Measurements from ENCODE around the gene TMEM179. TPM values are rescaled to one million over a fixed set of nuclear protein-coding genes. Genes with fewer than 3 reads are reported as not detected.
A peak's percentile ranks its signal among the peaks of the same experiment; 100 is the strongest.

TMEM179 gene
- total and polyA plus RNA-seq, 2 of the 13 experiments (the other 11 are each of a cell fraction or from before 2014, with no cell fraction given): not detected

- TF ChIP-seq BCL3 (CRISPR knock-in tag; IDR thresholded peaks at IDR 0.05): 0 out of 2 replicates have a peak, but pooled peaks have one; percentile 41
- TF ChIP-seq IKZF1 (IDR thresholded peaks at IDR 0.05): no peak
- no peak for TF ChIP-seq ZNF414 (CRISPR knock-in tag; IDR thresholded peaks at IDR 0.05)
- no peak for TF ChIP-seq ZNF557 (CRISPR knock-in tag; IDR thresholded peaks at IDR 0.05)
- no peak for TF ChIP-seq ZNF407 (CRISPR knock-in tag; IDR thresholded peaks at IDR 0.05; ENCODE audit: not compliant biosample characterization)
- TF ChIP-seq ZNF704 (CRISPR knock-in tag; IDR thresholded peaks at IDR 0.05; ENCODE audit: borderline replicate concordance): no peak
- TF ChIP-seq NCOA2 (CRISPR knock-in tag; IDR thresholded peaks at IDR 0.05): no peak
- no peak for TF ChIP-seq ZNF619 (CRISPR knock-in tag; IDR thresholded peaks at IDR 0.05)
- peak; percentile 25; the same call in 1 of the 2 replicates for TF ChIP-seq SMC3 (IDR thresholded peaks at IDR 0.05; ENCODE audit: low read length)
- no peak for TF ChIP-seq ZNF382 (CRISPR knock-in tag; IDR thresholded peaks at IDR 0.05; ENCODE audit: borderline replicate concordance)
- no peak for TF ChIP-seq ZFP37 (CRISPR knock-in tag; IDR thresholded peaks at IDR 0.05; ENCODE audit: borderline replicate concordance)
- peak; percentile 56; the same call in 1 of the 2 replicates for TF ChIP-seq MYC (CRISPR knock-in tag; IDR thresholded peaks at IDR 0.05; ENCODE audit: borderline replicate concordance)
- TF ChIP-seq ZNF576 (CRISPR knock-in tag; IDR thresholded peaks at IDR 0.05): no peak
- TF ChIP-seq ZNF292 (CRISPR knock-in tag; IDR thresholded peaks at IDR 0.05; ENCODE audit: borderline replicate concordance, low read depth): no peak
- no peak; the same call in 1 of the 2 replicates for TF ChIP-seq KDM5B (CRISPR knock-in tag; IDR thresholded peaks at IDR 0.05; ENCODE audit: borderline replicate concordance)
- TF ChIP-seq ZSCAN20 (CRISPR knock-in tag; IDR thresholded peaks at IDR 0.05; ENCODE audit: borderline replicate concordance): no peak
- TF ChIP-seq HCFC1 (IDR thresholded peaks at IDR 0.05; ENCODE audit: low read depth, low read length): no peak
- no peak for TF ChIP-seq SMAD9 (CRISPR knock-in tag; IDR thresholded peaks at IDR 0.05)
These were observed 35.4 kb upstream of the TMEM179 start (continued) for GRCh38 chr14:104639885-104640548.

Data from HepG2 (cell line).